ENCODE results near the gene GLIS1. TPM values are rescaled to one million over a fixed set of nuclear protein-coding genes. Genes with fewer than 3 reads are reported as not detected.

The GLIS1 gene
- polyA plus RNA-seq, 1 donor from 2014 or later: not detected

GRCh38 chr1:53590104-53590503 lies 148.9 kb downstream of the GLIS1 start:
- TF ChIP-seq EZH2 (IDR thresholded peaks at IDR 0.05; ENCODE audit: borderline replicate concordance, insufficient read depth, low read length, poor library complexity, severe bottlenecking): no peak
- no peaks in the 10 kb centered on the region for H3K79me2 ChIP-seq (replicated peaks; ENCODE audit: insufficient read depth, low read length)
- no peaks in the 10 kb centered on the region for H3K9me2 ChIP-seq (ENCODE audit: insufficient read depth, low read length)
- no peak overlapping the region for H3K27ac ChIP-seq (ENCODE audit: low read length)
- H3K9ac ChIP-seq (ENCODE audit: low read length): no peak overlapping the region
- H3K9me3 ChIP-seq (ENCODE audit: low read length): no peaks in the 10 kb centered on the region
- no peak overlapping the region for H3K4me2 ChIP-seq (ENCODE audit: low read length)
- H3K27me3 ChIP-seq (ENCODE audit: insufficient read depth, low read depth, low read length): no peaks in the 10 kb centered on the region
- no peaks in the 10 kb centered on the region for H4K20me1 ChIP-seq (ENCODE audit: insufficient read depth)
- no peak overlapping the region for H2AFZ ChIP-seq (ENCODE audit: low read depth, low read length)
- no peaks in the 10 kb centered on the region for H3F3A ChIP-seq (ENCODE audit: insufficient read depth, low read length, poor library complexity, severe bottlenecking)
- no peak overlapping the region for H3K4me3 ChIP-seq (ENCODE audit: low read length)
- no peaks in the 10 kb centered on the region for H3K36me3 ChIP-seq (ENCODE audit: insufficient read depth, low read length)

DNA sequence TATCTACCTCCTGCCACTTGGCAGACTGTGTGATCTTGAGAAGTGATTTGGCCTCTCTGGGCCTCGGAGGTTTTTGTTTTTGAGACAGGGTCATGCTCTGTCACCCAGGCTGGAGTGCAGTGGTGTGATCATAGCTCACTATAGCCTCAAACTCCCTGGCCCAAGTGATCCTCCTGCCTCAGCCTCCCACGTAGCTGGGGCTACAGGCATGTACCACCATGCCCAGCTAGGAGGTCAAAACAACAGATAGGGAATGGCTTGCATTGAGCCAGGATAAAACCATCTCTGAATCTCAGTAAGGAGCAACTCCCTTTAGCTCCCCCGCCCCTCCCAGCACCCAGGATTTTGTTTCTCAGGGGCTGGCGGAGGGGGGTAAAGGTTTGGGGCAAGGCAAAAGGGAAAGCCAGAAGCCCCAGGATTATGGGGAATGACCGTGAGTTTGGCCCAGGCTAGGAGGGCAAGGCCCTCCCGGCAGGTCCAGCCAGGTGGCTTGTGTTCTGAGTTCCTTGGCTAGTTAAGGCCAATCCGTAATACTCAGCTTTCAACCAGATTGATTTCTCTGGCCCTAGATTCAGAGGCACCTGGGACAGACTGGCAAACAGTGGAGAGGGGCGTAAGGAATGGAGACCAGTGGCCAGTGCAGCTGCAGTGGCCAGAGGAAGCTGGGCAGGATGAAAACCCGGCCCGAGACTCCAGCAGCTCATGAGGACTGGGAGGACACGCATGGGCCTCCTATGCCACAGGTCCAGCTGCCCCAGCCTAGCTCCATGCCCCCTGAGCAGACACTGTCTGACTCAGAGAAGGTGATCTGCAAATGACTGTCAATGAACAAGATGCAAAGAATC lies 149.7 kb downstream of the GLIS1 start:
- no peak overlapping the region for H3K4me2 ChIP-seq (ENCODE audit: low read length)
- no peak overlapping the region for H2AFZ ChIP-seq (ENCODE audit: low read depth, low read length)
- no peaks in the 10 kb centered on the region for H4K20me1 ChIP-seq (ENCODE audit: insufficient read depth)
- no peaks in the 10 kb centered on the region for H3K79me2 ChIP-seq (replicated peaks; ENCODE audit: insufficient read depth, low read length)
- no peaks in the 10 kb centered on the region for H3K27me3 ChIP-seq (ENCODE audit: insufficient read depth, low read depth, low read length)
- H3K9ac ChIP-seq (ENCODE audit: low read length): no peak overlapping the region
- TF ChIP-seq MXI1 (conservative IDR thresholded peaks at IDR 0.05; ENCODE audit: poor library complexity, severe bottlenecking) (no peak), REST (IDR thresholded peaks at IDR 0.05; ENCODE audit: borderline replicate concordance) (no peak), POLR2AphosphoS5 (IDR thresholded peaks at IDR 0.05) (no peak), CTCF (IDR thresholded peaks at IDR 0.05; ENCODE audit: poor library complexity, severe bottlenecking) (no peak), SMC3 (conservative IDR thresholded peaks at IDR 0.05; ENCODE audit: poor library complexity) (no peak), EZH2 (IDR thresholded peaks at IDR 0.05; ENCODE audit: borderline replicate concordance, insufficient read depth, low read length, poor library complexity, severe bottlenecking) (no peak), EP300 (conservative IDR thresholded peaks at IDR 0.05; ENCODE audit: poor library complexity, severe bottlenecking) (no peak), RAD21 (conservative IDR thresholded peaks at IDR 0.05) (no peak), TAF1 (IDR thresholded peaks at IDR 0.05; ENCODE audit: low read depth) (no peak)
- no peaks in the 10 kb centered on the region for H3K9me2 ChIP-seq (ENCODE audit: insufficient read depth, low read length)
- H3K36me3 ChIP-seq (ENCODE audit: insufficient read depth, low read length): no peaks in the 10 kb centered on the region
- no peaks in the 10 kb centered on the region for H3F3A ChIP-seq (ENCODE audit: insufficient read depth, low read length, poor library complexity, severe bottlenecking)
- no peaks in the 10 kb centered on the region for H3K9me3 ChIP-seq (ENCODE audit: low read length)
- no peak overlapping the region for H3K4me3 ChIP-seq (ENCODE audit: low read length)
- no peak overlapping the region for H3K27ac ChIP-seq (ENCODE audit: low read length)

Data from neural cell (in vitro differentiated cells).